ENCODE results near the gene ZNF324. TPM values are rescaled to one million over a fixed set of nuclear protein-coding genes. Genes with fewer than 3 reads are reported as not detected.

The ZNF324 gene
- total and polyA plus RNA-seq, 2 of the 8 experiments (the other 6 are each of a cell fraction or from before 2014, with no cell fraction given): 5.1 to 5.8 TPM

GRCh38 chr19:58483776-58484175 is 16.9 kb downstream of the ZNF324 start (continued):
- TF ChIP-seq CHD7 (IDR thresholded peaks at IDR 0.05; ENCODE audit: insufficient replicate concordance, low read length): no peak
- TF ChIP-seq HDAC2 (IDR thresholded peaks at IDR 0.05; ENCODE audit: borderline replicate concordance in 1 of 2, low read depth in 2 of 2, low read length in 2 of 2): no peak
- no peak for TF ChIP-seq RBBP5 (IDR thresholded peaks at IDR 0.05; ENCODE audit: borderline replicate concordance, low read depth, low read length)
